CD4-positive, alpha-beta memory T cell (primary cell): ENCODE data around the gene KRTAP2-3. TPM values are rescaled to one million over a fixed set of nuclear protein-coding genes. Genes with fewer than 3 reads are reported as not detected.

Source experiments
- CTCF ChIA-PET: fragments of 350-600 bp; sonication (Branson Sonifier 250); formaldehyde crosslinking; loops from one replicate; lab custom pipeline; 2021; ENCODE audit warnings: inconsistent platforms; ENCODE audit not compliant: partially characterized antibody; lab: Charles Lee
- POLR2A ChIA-PET: fragments of 350-600 bp; sonication (Branson Sonifier 250); formaldehyde crosslinking; loops from one replicate; lab custom pipeline; 2021; ENCODE audit not compliant: partially characterized antibody; lab: Charles Lee
- DNase-seq, 5 donors: peaks; one replicate each; pipeline versions ENCODE4 v3.0.0 to v3.0.0-alpha.2; 2020 to 2022; ENCODE audit warnings: mixed read lengths in 1 of 5
- H3K27ac ChIP-seq: one replicate; pipeline ENCODE4 v1.7.0; 2013; ENCODE audit warnings: low read depth, low read length
- H3K27me3 ChIP-seq: 2 replicates; pipeline ENCODE4 v1.7.0; 2013; ENCODE audit warnings: mild to moderate bottlenecking, low read length, moderate library complexity; ENCODE audit not compliant: insufficient read depth
- H3K36me3 ChIP-seq: 2 replicates; pipeline ENCODE4 v1.7.0; 2013; ENCODE audit warnings: mild to moderate bottlenecking, low read length, moderate library complexity; ENCODE audit not compliant: insufficient read depth
- H3K4me1 ChIP-seq: 2 replicates; pipeline ENCODE4 v1.7.0; 2013; ENCODE audit warnings: mild to moderate bottlenecking, low read length, moderate library complexity; ENCODE audit not compliant: insufficient read depth
- H3K4me3 ChIP-seq, 2 donors: one replicate each; pipeline ENCODE4 v1.7.0; 2013; ENCODE audit warnings: low read length in 2 of 2, mild to moderate bottlenecking in 1 of 2
- H3K9me3 ChIP-seq, 2 donors: one replicate each; pipeline ENCODE4 v1.7.0; 2013; ENCODE audit warnings: low read length in 2 of 2, control low read depth in 1 of 2; ENCODE audit not compliant: control insufficient read depth in 1 of 2
- H3K27ac Mint-ChIP-seq, 7 donors: one replicate each; pipeline ENCODE4 v1.8.0; 2020 to 2021; ENCODE audit warnings: mixed read lengths in 7 of 7, mild to moderate bottlenecking in 6 of 7, inconsistent platforms in 3 of 7, moderate library complexity in 3 of 7
- H3K27me3 Mint-ChIP-seq, 2 donors: one replicate each; pipeline ENCODE4 v1.8.0; 2020 to 2021; ENCODE audit warnings: mixed read lengths in 2 of 2
- H3K36me3 Mint-ChIP-seq, 2 donors: one replicate each; pipeline ENCODE4 v1.8.0; 2020 to 2021; ENCODE audit warnings: mixed read lengths in 2 of 2, inconsistent platforms in 1 of 2, mild to moderate bottlenecking in 1 of 2
- H3K4me1 Mint-ChIP-seq, 4 donors: one replicate each; pipeline ENCODE4 v1.8.0; 2020 to 2021; ENCODE audit warnings: mixed read lengths in 4 of 4, mild to moderate bottlenecking in 1 of 4
- H3K4me3 Mint-ChIP-seq, 8 donors: one replicate each; pipeline ENCODE4 v1.8.0; 2020 to 2021; ENCODE audit warnings: mixed read lengths in 8 of 8, mild to moderate bottlenecking in 7 of 8, moderate library complexity in 6 of 8, inconsistent platforms in 3 of 8
- H3K9me3 Mint-ChIP-seq, 8 donors: one replicate each; pipeline ENCODE4 v1.8.0; 2020 to 2021; ENCODE audit warnings: mixed read lengths in 8 of 8, mild to moderate bottlenecking in 5 of 8, inconsistent platforms in 3 of 8, moderate library complexity in 1 of 8
- intact Hi-C: fragments of 100-400 bp; cut with micrococcal nuclease; formaldehyde crosslinking; loops from one replicate; pipeline ENCODE4 v1.15.1; 2023
- polyA plus RNA-seq, 2 donors: library from polyadenylated mRNA; unstranded; fragments of 300-500 nt; fragmentation: Illumina TruSeq; gene quantifications; one replicate each; pipeline ENCODE4 v1.2.3, GENCODE V29; 2021
- total RNA-seq, 2 experiments: library from RNA; stranded (reverse); gene quantifications; one replicate each; pipeline ENCODE4 v1.2.3, GENCODE V29; 2021

The KRTAP2-3 gene
- total and polyA plus RNA-seq, 4 experiments from 2014 or later: not detected

GRCh38 chr17:41015454-41015853 lies 44.5 kb downstream of the KRTAP2-3 start:
- Mint-ChIP-seq H3K4me1 (no peaks in the 10 kb centered on the region), H3K27ac (no peak overlapping the region), H3K36me3 (no peaks in the 10 kb centered on the region), H3K4me3 (no peak overlapping the region), H3K27me3 (peaks cover 5 to 7% of the 10 kb centered on the region in 2 donors), H3K9me3 (peaks cover 0 to 2% (median 0%) of the 10 kb centered on the region in 8 donors)
- no peak overlapping the region for H3K27ac ChIP-seq
- no peak for DNase-seq
- no peaks in the 10 kb centered on the region for H3K27me3 ChIP-seq
- no peak overlapping the region for H3K4me3 ChIP-seq
- intact Hi-C loops: no loop called here
- no peaks in the 10 kb centered on the region for H3K4me1 ChIP-seq
- no peaks in the 10 kb centered on the region for H3K9me3 ChIP-seq
- POLR2A ChIA-PET: no interaction called here
- CTCF ChIA-PET: no interaction called here
- H3K36me3 ChIP-seq: no peaks in the 10 kb centered on the region

GRCh38 chr17:41013606-41014005 lies 46.3 kb downstream of the KRTAP2-3 start:
- H3K4me1 Mint-ChIP-seq: no peaks in the 10 kb centered on the region
- intact Hi-C loops: no loop called here
- H3K36me3 ChIP-seq: no peaks in the 10 kb centered on the region
- H3K9me3 ChIP-seq: no peaks in the 10 kb centered on the region
- H3K27me3 ChIP-seq: no peaks in the 10 kb centered on the region
- ChIA-PET CTCF (interaction anchor here (0.7 to 0.9 kb wide), 2 partner anchors 10 to 649 kb away, joined by 3 read pairs; no protein-coding TSS in a partner anchor), POLR2A (no interaction called here)
- DNase-seq: no peak
- H3K27ac Mint-ChIP-seq: no peak overlapping the region
- H3K4me3 ChIP-seq: no peak overlapping the region
- H3K36me3 Mint-ChIP-seq: no peaks in the 10 kb centered on the region
- peaks cover 5 to 7% of the 10 kb centered on the region in 2 donors for H3K27me3 Mint-ChIP-seq
- no peak overlapping the region for H3K4me3 Mint-ChIP-seq
- no peaks in the 10 kb centered on the region for H3K4me1 ChIP-seq
- H3K9me3 Mint-ChIP-seq: peaks cover 0 to 2% (median 0%) of the 10 kb centered on the region in 8 donors
- H3K27ac ChIP-seq: no peak overlapping the region

- no peak for DNase-seq
- Mint-ChIP-seq H3K4me1 (no peaks in the 10 kb centered on the region), H3K27me3 (peaks cover 5 to 7% of the 10 kb centered on the region in 2 donors), H3K9me3 (peaks cover 0 to 2% (median 0%) of the 10 kb centered on the region in 8 donors), H3K36me3 (no peaks in the 10 kb centered on the region), H3K27ac (no peak overlapping the region), H3K4me3 (no peak overlapping the region)
- no peak overlapping the region for H3K27ac ChIP-seq
- ChIA-PET POLR2A (no interaction called here), CTCF (no interaction called here)
- no peaks in the 10 kb centered on the region for H3K27me3 ChIP-seq
- H3K4me3 ChIP-seq: no peak overlapping the region
- no peaks in the 10 kb centered on the region for H3K4me1 ChIP-seq
- intact Hi-C loops: no loop called here
- H3K36me3 ChIP-seq: no peaks in the 10 kb centered on the region
- H3K9me3 ChIP-seq: no peaks in the 10 kb centered on the region
Measured at GRCh38 chr17:41013181-41013580, 46.7 kb downstream of the KRTAP2-3 start.

GRCh38 chr17:41012326-41013120 lies 47.4 kb downstream of the KRTAP2-3 start:
- Mint-ChIP-seq H3K9me3 (peaks cover 0 to 2% (median 0%) of the 10 kb centered on the region in 8 donors), H3K27me3 (peaks cover 5 to 7% of the 10 kb centered on the region in 2 donors), H3K4me3 (no peak overlapping the region), H3K4me1 (no peaks in the 10 kb centered on the region), H3K36me3 (no peaks in the 10 kb centered on the region), H3K27ac (no peak overlapping the region)
- Histone ChIP-seq H3K9me3 (no peaks in the 10 kb centered on the region), H3K27ac (no peak overlapping the region), H3K27me3 (no peaks in the 10 kb centered on the region), H3K4me1 (no peaks in the 10 kb centered on the region), H3K4me3 (no peak overlapping the region), H3K36me3 (no peaks in the 10 kb centered on the region)
- ChIA-PET CTCF (no interaction called here), POLR2A (no interaction called here)
- intact Hi-C loops: no loop called here
- DNase-seq: no peak

GRCh38 chr17:41010441-41010840 lies 49.5 kb downstream of the KRTAP2-3 start:
- Histone ChIP-seq H3K9me3 (no peaks in the 10 kb centered on the region), H3K4me1 (no peaks in the 10 kb centered on the region), H3K27ac (no peak overlapping the region), H3K27me3 (no peaks in the 10 kb centered on the region), H3K36me3 (no peaks in the 10 kb centered on the region), H3K4me3 (no peak overlapping the region)
- H3K4me3 Mint-ChIP-seq: no peak overlapping the region
- no peaks in the 10 kb centered on the region for H3K36me3 Mint-ChIP-seq
- peaks cover 1 to 7% of the 10 kb centered on the region in 2 donors for H3K27me3 Mint-ChIP-seq
- intact Hi-C loops: no loop called here
- H3K9me3 Mint-ChIP-seq: no peaks in the 10 kb centered on the region
- ChIA-PET CTCF (no interaction called here), POLR2A (no interaction called here)
- no peak for DNase-seq
- H3K4me1 Mint-ChIP-seq: no peaks in the 10 kb centered on the region
- H3K27ac Mint-ChIP-seq: no peak overlapping the region

- intact Hi-C loops: no loop called here
- no peaks in the 10 kb centered on the region for H3K4me1 Mint-ChIP-seq
- CTCF ChIA-PET: no interaction called here
Measured at GRCh38 chr17:41009936-41010335, 50.0 kb downstream of the KRTAP2-3 start.

GRCh38 chr17:41009301-41009760 lies 50.6 kb downstream of the KRTAP2-3 start:
- POLR2A ChIA-PET: no interaction called here
- no peaks in the 10 kb centered on the region for H3K4me1 ChIP-seq
- CTCF ChIA-PET: no interaction called here
- H3K4me3 ChIP-seq: no peak overlapping the region
- no peaks in the 10 kb centered on the region for H3K36me3 ChIP-seq
- Mint-ChIP-seq H3K36me3 (no peaks in the 10 kb centered on the region), H3K4me3 (no peak overlapping the region), H3K4me1 (no peaks in the 10 kb centered on the region), H3K9me3 (no peaks in the 10 kb centered on the region), H3K27ac (no peak overlapping the region), H3K27me3 (peaks cover 2 to 4% of the 10 kb centered on the region in 2 donors)
- intact Hi-C loops: no loop called here
- H3K27me3 ChIP-seq: no peaks in the 10 kb centered on the region
- no peak for DNase-seq
- no peak overlapping the region for H3K27ac ChIP-seq
- H3K9me3 ChIP-seq: no peaks in the 10 kb centered on the region

More at GRCh38 chr17:41009936-41010335, 50.0 kb downstream of the KRTAP2-3 start:
- Mint-ChIP-seq H3K27me3 (peaks cover under 1 to 4% of the 10 kb centered on the region in 2 donors), H3K9me3 (no peaks in the 10 kb centered on the region), H3K4me3 (no peak overlapping the region), H3K27ac (no peak overlapping the region), H3K36me3 (no peaks in the 10 kb centered on the region)
- Histone ChIP-seq H3K4me1 (no peaks in the 10 kb centered on the region), H3K4me3 (no peak overlapping the region), H3K27ac (no peak overlapping the region), H3K9me3 (no peaks in the 10 kb centered on the region), H3K36me3 (no peaks in the 10 kb centered on the region), H3K27me3 (no peaks in the 10 kb centered on the region)
- POLR2A ChIA-PET: no interaction called here
- DNase-seq: no peak
